ENCODE results near the gene KCNIP4. TPM values are rescaled to one million over a fixed set of nuclear protein-coding genes. Genes with fewer than 3 reads are reported as not detected.

The KCNIP4 gene
- total RNA-seq, 1 donor from 2014 or later = 30.4 TPM

DNA sequence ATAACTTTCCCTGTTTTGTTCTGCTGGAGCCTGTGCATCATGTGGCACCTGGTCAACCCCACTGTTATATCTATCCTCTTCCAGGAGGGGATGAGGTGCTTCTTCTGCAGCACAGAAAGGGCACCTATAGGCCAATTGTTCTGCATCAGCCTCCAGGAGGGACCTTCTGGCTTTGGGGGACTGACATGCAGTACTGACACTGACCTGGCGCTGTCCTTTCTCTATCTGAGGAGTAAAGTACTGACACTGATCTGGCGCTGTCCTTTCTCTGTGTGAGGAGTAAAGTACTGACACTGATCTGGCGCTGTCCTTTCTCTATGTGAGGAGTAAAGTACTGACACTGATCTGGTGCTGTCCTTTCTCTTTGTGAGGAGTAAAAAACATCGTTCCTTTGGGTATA lies 749.9 kb downstream of the KCNIP4 start:
- Mint-ChIP-seq H3K4me1 (ENCODE audit: low read depth, unreplicated experiment) (peaks cover 5% of the 10 kb centered on the region), H3K27ac (ENCODE audit: unreplicated experiment) (no peak overlapping the region), H3K36me3 (ENCODE audit: unreplicated experiment) (no peaks in the 10 kb centered on the region), H3K27me3 (ENCODE audit: unreplicated experiment) (peaks cover 2% of the 10 kb centered on the region), H3K9me3 (ENCODE audit: unreplicated experiment) (peaks cover 2% of the 10 kb centered on the region), H3K4me3 (ENCODE audit: unreplicated experiment) (no peak overlapping the region)
- TF ChIP-seq, protein P1, sequence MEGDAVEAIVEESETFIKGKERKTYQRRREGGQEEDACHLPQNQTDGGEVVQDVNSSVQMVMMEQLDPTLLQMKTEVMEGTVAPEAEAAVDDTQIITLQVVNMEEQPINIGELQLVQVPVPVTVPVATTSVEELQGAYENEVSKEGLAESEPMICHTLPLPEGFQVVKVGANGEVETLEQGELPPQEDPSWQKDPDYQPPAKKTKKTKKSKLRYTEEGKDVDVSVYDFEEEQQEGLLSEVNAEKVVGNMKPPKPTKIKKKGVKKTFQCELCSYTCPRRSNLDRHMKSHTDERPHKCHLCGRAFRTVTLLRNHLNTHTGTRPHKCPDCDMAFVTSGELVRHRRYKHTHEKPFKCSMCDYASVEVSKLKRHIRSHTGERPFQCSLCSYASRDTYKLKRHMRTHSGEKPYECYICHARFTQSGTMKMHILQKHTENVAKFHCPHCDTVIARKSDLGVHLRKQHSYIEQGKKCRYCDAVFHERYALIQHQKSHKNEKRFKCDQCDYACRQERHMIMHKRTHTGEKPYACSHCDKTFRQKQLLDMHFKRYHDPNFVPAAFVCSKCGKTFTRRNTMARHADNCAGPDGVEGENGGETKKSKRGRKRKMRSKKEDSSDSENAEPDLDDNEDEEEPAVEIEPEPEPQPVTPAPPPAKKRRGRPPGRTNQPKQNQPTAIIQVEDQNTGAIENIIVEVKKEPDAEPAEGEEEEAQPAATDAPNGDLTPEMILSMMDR (IDR thresholded peaks at IDR 0.05; ENCODE audit: partially characterized antibody, unreplicated experiment) = no peak
- DNase-seq = no peak

DNA sequence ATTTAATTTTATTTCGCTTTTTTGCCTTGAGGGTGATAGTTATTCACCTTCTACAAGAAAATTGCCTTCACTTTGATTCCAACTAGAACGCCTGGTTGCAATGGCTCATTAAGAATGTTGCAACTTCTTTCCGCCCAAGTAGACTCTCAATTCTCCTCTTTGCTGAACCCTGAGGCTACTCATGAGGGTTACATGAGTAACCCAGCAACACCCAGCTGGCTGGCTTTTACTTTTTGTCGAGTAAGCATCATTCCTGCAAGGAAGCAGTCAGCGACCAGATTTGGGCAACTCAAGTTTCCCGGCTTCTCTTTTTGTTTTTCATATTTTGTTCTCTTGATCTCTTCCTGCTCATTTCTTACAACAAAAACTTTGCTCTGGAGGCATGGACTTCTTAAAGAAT lies 752.9 kb downstream of the KCNIP4 start:
- TF ChIP-seq, protein P1 (IDR thresholded peaks at IDR 0.05; ENCODE audit: partially characterized antibody, unreplicated experiment) = no peak
- H3K27ac Mint-ChIP-seq (ENCODE audit: unreplicated experiment) = no peak overlapping the region

DNA sequence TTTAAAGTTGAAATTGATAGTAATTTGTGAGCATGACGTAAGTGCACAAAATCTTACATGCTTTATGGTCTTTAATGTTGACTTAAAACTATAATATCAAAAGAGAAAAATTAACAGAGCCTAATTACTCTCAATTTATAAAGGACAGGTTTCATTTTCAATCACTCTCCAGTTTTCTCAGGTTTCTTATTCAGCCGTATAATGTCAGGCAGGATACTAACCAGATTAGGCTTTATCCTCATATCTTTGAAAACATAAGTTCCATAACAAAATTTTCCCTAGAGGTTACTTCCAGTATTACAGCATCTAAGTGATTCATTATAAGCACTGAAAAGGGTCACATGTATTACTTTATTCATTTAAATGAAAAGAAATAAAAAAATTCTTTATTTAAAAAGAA lies 756.2 kb downstream of the KCNIP4 start:
- no peaks in the 10 kb centered on the region for H3K36me3 Mint-ChIP-seq (ENCODE audit: unreplicated experiment)
- TF ChIP-seq, protein P1 (IDR thresholded peaks at IDR 0.05; ENCODE audit: partially characterized antibody, unreplicated experiment) = peak; percentile 73
- H3K4me1 Mint-ChIP-seq (ENCODE audit: low read depth, unreplicated experiment) = peaks cover 15% of the 10 kb centered on the region
- H3K4me3 Mint-ChIP-seq (ENCODE audit: unreplicated experiment) = no peak overlapping the region
- no peak for DNase-seq
- peaks cover 3% of the 10 kb centered on the region for H3K27me3 Mint-ChIP-seq (ENCODE audit: unreplicated experiment)
- peaks cover 2% of the 10 kb centered on the region for H3K9me3 Mint-ChIP-seq (ENCODE audit: unreplicated experiment)
- no peak overlapping the region for H3K27ac Mint-ChIP-seq (ENCODE audit: unreplicated experiment)

More for the DNA sequence above, 752.9 kb downstream of the KCNIP4 start:
- H3K36me3 Mint-ChIP-seq (ENCODE audit: unreplicated experiment) = no peaks in the 10 kb centered on the region
- peaks cover 8% of the 10 kb centered on the region for H3K4me1 Mint-ChIP-seq (ENCODE audit: low read depth, unreplicated experiment)
- peaks cover 2% of the 10 kb centered on the region for H3K27me3 Mint-ChIP-seq (ENCODE audit: unreplicated experiment)
- no peak overlapping the region for H3K4me3 Mint-ChIP-seq (ENCODE audit: unreplicated experiment)
- H3K9me3 Mint-ChIP-seq (ENCODE audit: unreplicated experiment) = peaks cover 2% of the 10 kb centered on the region
- DNase-seq = no peak

DNA sequence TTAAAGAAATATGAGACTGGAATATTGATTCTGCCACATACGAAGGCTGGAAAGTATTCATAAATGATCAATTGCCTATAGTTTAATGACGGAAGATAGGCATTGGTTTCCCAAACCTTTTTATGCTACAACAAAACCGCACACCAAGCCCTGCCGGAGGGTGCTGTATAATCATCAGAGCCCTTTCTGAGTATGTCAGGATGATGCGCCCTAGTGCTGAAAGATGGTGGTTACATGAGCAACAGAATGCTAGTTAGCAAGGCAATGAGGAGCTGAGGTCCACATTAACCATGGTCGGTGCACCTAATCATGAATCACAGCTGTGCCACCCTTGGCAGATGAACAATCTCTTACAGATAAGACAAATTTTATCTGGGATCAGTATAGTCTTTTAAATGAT lies 757.3 kb downstream of the KCNIP4 start:
- peaks cover 15% of the 10 kb centered on the region for H3K4me1 Mint-ChIP-seq (ENCODE audit: low read depth, unreplicated experiment)
- H3K9me3 Mint-ChIP-seq (ENCODE audit: unreplicated experiment) = peaks cover 2% of the 10 kb centered on the region
- no peak for DNase-seq
- H3K27me3 Mint-ChIP-seq (ENCODE audit: unreplicated experiment) = peaks cover 4% of the 10 kb centered on the region
- H3K4me3 Mint-ChIP-seq (ENCODE audit: unreplicated experiment) = no peak overlapping the region
- TF ChIP-seq, protein P1 (IDR thresholded peaks at IDR 0.05; ENCODE audit: partially characterized antibody, unreplicated experiment) = no peak
- H3K27ac Mint-ChIP-seq (ENCODE audit: unreplicated experiment) = no peak overlapping the region
- no peaks in the 10 kb centered on the region for H3K36me3 Mint-ChIP-seq (ENCODE audit: unreplicated experiment)

DNA sequence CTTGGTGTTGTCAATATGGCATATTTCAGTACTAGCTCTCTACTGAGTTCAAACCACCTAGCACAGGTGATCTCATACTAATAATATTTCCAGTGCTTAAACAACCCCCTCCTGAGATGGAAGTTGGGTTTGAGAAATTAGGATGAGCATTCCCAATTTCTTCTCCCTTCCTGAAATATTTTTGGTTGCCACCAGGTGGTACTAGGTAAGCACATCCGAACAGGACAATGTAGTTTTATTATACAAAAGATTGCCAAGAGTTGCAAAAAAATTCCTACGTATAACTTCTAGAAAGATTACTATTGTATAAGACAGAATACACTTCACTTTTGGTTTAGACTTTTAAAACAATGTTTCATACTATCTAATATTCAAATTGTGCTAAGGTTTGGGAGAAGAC lies 763.8 kb downstream of the KCNIP4 start:
- TF ChIP-seq, protein P1 (IDR thresholded peaks at IDR 0.05; ENCODE audit: partially characterized antibody, unreplicated experiment) = peak; percentile 32
- H3K27me3 Mint-ChIP-seq (ENCODE audit: unreplicated experiment) = peaks cover 3% of the 10 kb centered on the region
- H3K27ac Mint-ChIP-seq (ENCODE audit: unreplicated experiment) = no peak overlapping the region
- no peak for DNase-seq
- H3K36me3 Mint-ChIP-seq (ENCODE audit: unreplicated experiment) = no peaks in the 10 kb centered on the region
- peaks cover 4% of the 10 kb centered on the region for H3K9me3 Mint-ChIP-seq (ENCODE audit: unreplicated experiment)
- H3K4me3 Mint-ChIP-seq (ENCODE audit: unreplicated experiment) = no peak overlapping the region
- peaks cover 5% of the 10 kb centered on the region for H3K4me1 Mint-ChIP-seq (ENCODE audit: low read depth, unreplicated experiment)

Data from glutamatergic neuron (in vitro differentiated cells).